Progenitor cell of endocrine pancreas (in vitro differentiated cells): ENCODE data around the gene SORL1. TPM values are rescaled to one million over a fixed set of nuclear protein-coding genes. Genes with fewer than 3 reads are reported as not detected.

Experiments used
- DNase-seq: peaks from one replicate; pipeline ENCODE4 v3.0.0; 2021; ENCODE audit warnings: low spot score; ENCODE audit not compliant: unreplicated experiment
- H3K27ac Mint-ChIP-seq: 2 replicates; pipeline ENCODE4 v1.8.0; 2021; ENCODE audit warnings: mild to moderate bottlenecking, moderate library complexity, mixed read lengths
- H3K27me3 Mint-ChIP-seq: 2 replicates; pipeline ENCODE4 v1.8.0; 2021; ENCODE audit warnings: mixed read lengths
- H3K36me3 Mint-ChIP-seq: 2 replicates; pipeline ENCODE4 v1.8.0; 2022; ENCODE audit warnings: mixed read lengths; ENCODE audit not compliant: insufficient read depth
- H3K4me1 Mint-ChIP-seq: 2 replicates; pipeline ENCODE4 v1.8.0; 2021; ENCODE audit warnings: low read depth, mixed read lengths
- H3K4me3 Mint-ChIP-seq: 2 replicates; pipeline ENCODE4 v1.8.0; 2021; ENCODE audit warnings: low read depth, mild to moderate bottlenecking, moderate library complexity, mixed read lengths
- H3K9me3 Mint-ChIP-seq: 2 replicates; pipeline ENCODE4 v1.8.0; 2021; ENCODE audit warnings: low read depth, mixed read lengths
- total RNA-seq: library from RNA; stranded (reverse); gene quantifications from 2 replicates; pipeline ENCODE4 v1.2.1, GENCODE V29; 2021
- TF ChIP-seq, protein P1 (sequence below): fragments of 200-600 bp; sonication (generic); IDR thresholded peaks from one replicate; pipeline ENCODE4 v1.5.0; 2021; ENCODE audit warnings: antibody characterized with exemption, mild to moderate bottlenecking; ENCODE audit not compliant: unreplicated experiment

SORL1 gene
- total RNA-seq, 1 donor from 2014 or later: 31.8 TPM

- no peak for DNase-seq
- Mint-ChIP-seq H3K36me3 (no peaks in the 10 kb centered on the region), H3K27ac (no peak overlapping the region)
Measured at GRCh38 chr11:121643479-121644186, 191.5 kb downstream of the SORL1 start.

DNA sequence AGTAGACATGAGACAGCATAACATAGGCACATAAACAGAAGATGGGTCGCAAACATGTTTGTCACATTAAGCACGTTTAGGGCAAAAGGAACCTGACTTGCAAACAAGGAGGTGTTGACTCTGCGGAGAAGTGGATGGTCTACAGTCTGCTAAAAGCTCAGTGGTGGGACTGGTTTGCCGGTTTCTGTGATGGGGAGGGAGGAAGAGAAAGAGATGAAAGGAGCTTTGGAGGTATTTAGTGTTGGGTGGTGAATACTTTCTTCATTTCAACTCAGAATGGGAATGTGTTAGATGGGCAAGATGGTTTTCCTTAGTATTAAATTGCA lies 192.0 kb downstream of the SORL1 start:
- H3K9me3 Mint-ChIP-seq: no peaks in the 10 kb centered on the region
- H3K27me3 Mint-ChIP-seq: peaks cover 24% of the 10 kb centered on the region
- no peaks in the 10 kb centered on the region for H3K36me3 Mint-ChIP-seq
- H3K27ac Mint-ChIP-seq: no peak overlapping the region
- TF ChIP-seq, protein P1, sequence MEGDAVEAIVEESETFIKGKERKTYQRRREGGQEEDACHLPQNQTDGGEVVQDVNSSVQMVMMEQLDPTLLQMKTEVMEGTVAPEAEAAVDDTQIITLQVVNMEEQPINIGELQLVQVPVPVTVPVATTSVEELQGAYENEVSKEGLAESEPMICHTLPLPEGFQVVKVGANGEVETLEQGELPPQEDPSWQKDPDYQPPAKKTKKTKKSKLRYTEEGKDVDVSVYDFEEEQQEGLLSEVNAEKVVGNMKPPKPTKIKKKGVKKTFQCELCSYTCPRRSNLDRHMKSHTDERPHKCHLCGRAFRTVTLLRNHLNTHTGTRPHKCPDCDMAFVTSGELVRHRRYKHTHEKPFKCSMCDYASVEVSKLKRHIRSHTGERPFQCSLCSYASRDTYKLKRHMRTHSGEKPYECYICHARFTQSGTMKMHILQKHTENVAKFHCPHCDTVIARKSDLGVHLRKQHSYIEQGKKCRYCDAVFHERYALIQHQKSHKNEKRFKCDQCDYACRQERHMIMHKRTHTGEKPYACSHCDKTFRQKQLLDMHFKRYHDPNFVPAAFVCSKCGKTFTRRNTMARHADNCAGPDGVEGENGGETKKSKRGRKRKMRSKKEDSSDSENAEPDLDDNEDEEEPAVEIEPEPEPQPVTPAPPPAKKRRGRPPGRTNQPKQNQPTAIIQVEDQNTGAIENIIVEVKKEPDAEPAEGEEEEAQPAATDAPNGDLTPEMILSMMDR: no peak
- H3K4me1 Mint-ChIP-seq: peaks cover 1% of the 10 kb centered on the region
- no peak overlapping the region for H3K4me3 Mint-ChIP-seq
- no peak for DNase-seq

More at GRCh38 chr11:121643479-121644186, 191.5 kb downstream of the SORL1 start:
- Mint-ChIP-seq H3K27me3 (peaks cover 22% of the 10 kb centered on the region), H3K9me3 (no peaks in the 10 kb centered on the region), H3K4me1 (peaks cover 1% of the 10 kb centered on the region), H3K4me3 (no peak overlapping the region)
- TF ChIP-seq, protein P1: no peak

- Mint-ChIP-seq H3K4me3 (no peak overlapping the region), H3K27ac (no peak overlapping the region), H3K4me1 (peaks cover 6% of the 10 kb centered on the region), H3K9me3 (no peaks in the 10 kb centered on the region), H3K36me3 (no peaks in the 10 kb centered on the region), H3K27me3 (peaks cover 31% of the 10 kb centered on the region)
- DNase-seq: no peak
- TF ChIP-seq, protein P1: no peak
Measured at GRCh38 chr11:121645001-121645400, 192.9 kb downstream of the SORL1 start.

DNA sequence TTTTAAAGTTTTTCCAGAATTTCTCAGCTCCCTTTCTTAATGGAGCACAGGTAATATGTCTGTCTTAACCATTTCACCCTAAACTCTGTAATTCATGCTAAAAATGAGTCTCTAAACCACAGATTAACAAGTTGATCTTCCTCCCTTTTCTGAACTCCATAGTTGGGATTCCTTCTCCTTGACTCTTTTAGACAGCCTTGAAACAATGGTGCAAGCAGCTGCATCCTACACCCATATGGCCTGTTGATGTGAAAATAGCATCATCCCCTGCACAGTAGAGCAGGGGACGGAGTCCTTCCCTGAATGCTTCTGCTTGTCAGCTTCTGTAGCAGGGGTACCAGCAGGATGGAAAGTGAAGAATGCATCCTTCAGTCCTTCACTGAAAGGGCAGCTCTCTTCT lies 193.5 kb downstream of the SORL1 start:
- TF ChIP-seq, protein P1: no peak
- H3K27me3 Mint-ChIP-seq: peaks cover 37% of the 10 kb centered on the region
- H3K9me3 Mint-ChIP-seq: no peaks in the 10 kb centered on the region
- H3K36me3 Mint-ChIP-seq: no peaks in the 10 kb centered on the region
- peaks cover 9% of the 10 kb centered on the region for H3K4me1 Mint-ChIP-seq
- H3K4me3 Mint-ChIP-seq: no peak overlapping the region
- no peak overlapping the region for H3K27ac Mint-ChIP-seq
- DNase-seq: no peak

DNA sequence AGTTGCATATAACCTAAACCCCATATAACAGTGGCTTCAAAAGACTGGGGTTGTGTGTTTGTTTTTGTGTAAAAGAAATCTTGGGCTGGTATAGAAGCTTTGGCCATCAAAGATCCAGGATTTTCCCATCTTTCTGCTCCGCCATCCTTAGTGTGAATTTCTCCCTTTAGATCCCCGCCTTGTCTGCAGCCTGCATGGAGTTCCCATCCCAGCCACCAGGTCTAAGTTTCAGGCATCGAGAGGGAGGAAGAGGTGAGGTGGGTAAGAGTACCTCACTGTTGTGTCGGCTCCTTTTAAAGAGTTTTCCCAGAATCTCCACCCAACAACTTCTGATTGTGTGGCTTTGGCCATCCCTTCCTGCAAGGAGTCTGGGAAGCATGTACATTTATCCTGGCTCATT lies 196.2 kb downstream of the SORL1 start:
- no peaks in the 10 kb centered on the region for H3K9me3 Mint-ChIP-seq
- peaks cover 9% of the 10 kb centered on the region for H3K4me1 Mint-ChIP-seq
- H3K4me3 Mint-ChIP-seq: no peak overlapping the region
- TF ChIP-seq, protein P1: peak; percentile 22
- H3K36me3 Mint-ChIP-seq: no peaks in the 10 kb centered on the region
- H3K27me3 Mint-ChIP-seq: peaks cover 52% of the 10 kb centered on the region
- no peak overlapping the region for H3K27ac Mint-ChIP-seq
- DNase-seq: no peak
